HepG2 (cell line): ENCODE data around the gene DENND4B. TPM values are rescaled to one million over a fixed set of nuclear protein-coding genes. Genes with fewer than 3 reads are reported as not detected.

Experiments used
- BATF2 ChIP-seq: sonication (generic); formaldehyde crosslinking; IDR thresholded peaks from 2 replicates; pipeline ENCODE4 v1.8.0; 2022; ENCODE audit warnings: mild to moderate bottlenecking, missing genetic modification reagents, moderate library complexity
- DR1 ChIP-seq: sonication (generic); formaldehyde crosslinking; IDR thresholded peaks from 2 replicates; pipeline ENCODE4 v1.8.0; 2021; ENCODE audit warnings: mild to moderate bottlenecking, missing genetic modification reagents, inconsistent platforms
- E2F2 ChIP-seq: sonication (generic); formaldehyde crosslinking; IDR thresholded peaks from 2 replicates; pipeline ENCODE4 v1.4.0; 2020; ENCODE audit warnings: missing genetic modification reagents, borderline replicate concordance
- FIP1L1 ChIP-seq: fragments of 200-400 bp; formaldehyde crosslinking; IDR thresholded peaks from 2 replicates; pipeline ENCODE4 v1.6.1; 2018; ENCODE audit warnings: low read depth, mild to moderate bottlenecking, low read length, moderate library complexity, borderline replicate concordance; ENCODE audit not compliant: insufficient read depth
- GABPB1 ChIP-seq: IDR thresholded peaks from 2 replicates; pipeline ENCODE4 v1.6.1; 2016; ENCODE audit warnings: mild to moderate bottlenecking, missing genetic modification reagents, moderate library complexity, missing compliant biosample characterization
- GATAD1 ChIP-seq: IDR thresholded peaks from 2 replicates; pipeline ENCODE4 v1.6.1; 2016; ENCODE audit warnings: missing genetic modification reagents, missing compliant biosample characterization
- GTF3A ChIP-seq: sonication (generic); formaldehyde crosslinking; conservative IDR thresholded peaks from 2 replicates; pipeline ENCODE4 v1.4.0; 2020; ENCODE audit warnings: mild to moderate bottlenecking, missing genetic modification reagents
- MYC ChIP-seq: sonication (generic); formaldehyde crosslinking; IDR thresholded peaks from 2 replicates; pipeline ENCODE4 v1.9.0; 2021; ENCODE audit warnings: missing genetic modification reagents, borderline replicate concordance
- RFXANK ChIP-seq: IDR thresholded peaks from 2 replicates; pipeline ENCODE4 v1.6.1; 2016
- SMARCE1 ChIP-seq: fragments of 450-650 bp; IDR thresholded peaks from 2 replicates; pipeline ENCODE4 v1.6.1; 2017; ENCODE audit warnings: borderline replicate concordance
- SRY ChIP-seq: sonication (generic); formaldehyde crosslinking; IDR thresholded peaks from 2 replicates; pipeline ENCODE4 v1.8.0; 2022; ENCODE audit warnings: mild to moderate bottlenecking, missing genetic modification reagents
- TCF12 ChIP-seq, 2 experiments: fragments of 450-650 bp in 1 of 2; sonication (generic) in 1 of 2; formaldehyde crosslinking in 1 of 2; IDR thresholded peaks; 2 replicates each; pipeline versions ENCODE4 v1.6.1 to v1.8.0; 2017 to 2022; ENCODE audit warnings: antibody characterized with exemption in 1 of 2, mild to moderate bottlenecking in 1 of 2, missing genetic modification reagents in 1 of 2, moderate library complexity in 1 of 2
- WIZ ChIP-seq: sonication (generic); formaldehyde crosslinking; IDR thresholded peaks from 2 replicates; pipeline ENCODE4 v1.5.1; 2020; ENCODE audit warnings: mild to moderate bottlenecking, missing genetic modification reagents
- ZNF292 ChIP-seq: sonication (generic); formaldehyde crosslinking; IDR thresholded peaks from 2 replicates; pipeline ENCODE4 v1.8.1; 2022; ENCODE audit warnings: mild to moderate bottlenecking, low read depth, missing genetic modification reagents, borderline replicate concordance
- ZNF317 ChIP-seq: sonication (generic); formaldehyde crosslinking; IDR thresholded peaks from 2 replicates; pipeline ENCODE4 v1.5.0; 2020; ENCODE audit warnings: mild to moderate bottlenecking, missing genetic modification reagents
- ZNF329 ChIP-seq: sonication (generic); formaldehyde crosslinking; IDR thresholded peaks from 2 replicates; pipeline ENCODE4 v1.9.0; 2021; ENCODE audit warnings: low read depth, mild to moderate bottlenecking, missing genetic modification reagents
- ZNF7 ChIP-seq: IDR thresholded peaks from 2 replicates; pipeline ENCODE4 v1.6.1; 2016; ENCODE audit warnings: missing biosample characterization, missing genetic modification reagents
- ZNF704 ChIP-seq: sonication (generic); formaldehyde crosslinking; IDR thresholded peaks from 2 replicates; pipeline ENCODE4 v1.8.1; 2023; ENCODE audit warnings: mild to moderate bottlenecking, inconsistent platforms, moderate library complexity, missing genetic modification reagents, borderline replicate concordance
- ZNF773 ChIP-seq: sonication (generic); formaldehyde crosslinking; IDR thresholded peaks from 2 replicates; pipeline ENCODE4 v1.4.0; 2020; ENCODE audit warnings: missing genetic modification reagents, borderline replicate concordance
- ZNF839 ChIP-seq: sonication (generic); formaldehyde crosslinking; IDR thresholded peaks from 2 replicates; pipeline ENCODE4 v1.4.0; 2020; ENCODE audit warnings: missing genetic modification reagents, mild to moderate bottlenecking, borderline replicate concordance
- polyA plus RNA-seq, 8 experiments: library from polyadenylated mRNA; depleted of rRNA in 3 of 8; stranded (reverse) in 7 of 8; unstranded in 1 of 8; fragments of >200 nt; fragmentation: Illumina TruSeq in 4 of 8; extraction: Trizol in 4 of 8; gene quantifications; 2 replicates each; pipeline versions ENCODE4 v1.2.1 to v1.2.3, GENCODE V29; 2011 to 2016; ENCODE audit warnings: low read depth in 4 of 8, missing spikeins in 1 of 8, mixed read lengths in 1 of 8; ENCODE audit not compliant: insufficient read depth in 1 of 8
- total RNA-seq, 5 experiments: library from RNA; depleted of rRNA; stranded (reverse); fragments of >200 nt; fragmentation: Illumina TruSeq; extraction: Trizol; gene quantifications; 2 replicates each; pipeline ENCODE4 v1.2.3, GENCODE V29; 2016; ENCODE audit warnings: low read depth in 1 of 5
- TF ChIP-seq, protein P1 (sequence below): sonication (generic); formaldehyde crosslinking; IDR thresholded peaks from 2 replicates; pipeline ENCODE4 v1.4.0; 2020; ENCODE audit warnings: missing genetic modification reagents, borderline replicate concordance
- TF ChIP-seq, protein P2 (sequence below): IDR thresholded peaks from 2 replicates; pipeline ENCODE4 v1.6.1; 2016; ENCODE audit warnings: missing genetic modification reagents, missing compliant biosample characterization

DENND4B gene
- total and polyA plus RNA-seq, 2 of the 13 experiments (the other 11 are each of a cell fraction or from before 2014, with no cell fraction given): 15.1 to 20.3 TPM

- TF ChIP-seq ZNF773 (CRISPR knock-in tag) (peak; percentile 84), BATF2 (CRISPR knock-in tag) (no peak; the same call in 1 of the 2 replicates), GTF3A (no peak), ZNF704 (CRISPR knock-in tag) (no peak), SRY (CRISPR knock-in tag) (peak; percentile 85; the same call in 1 of the 2 replicates), ZNF292 (CRISPR knock-in tag) (peak; percentile 87), ZNF7 (CRISPR knock-in tag) (no peak), ZNF329 (CRISPR knock-in tag) (no peak; the same call in 1 of the 2 replicates), DR1 (CRISPR knock-in tag) (peak; percentile 72), E2F2 (CRISPR knock-in tag) (no peak; the same call in 1 of the 2 replicates), MYC (CRISPR knock-in tag) (peak; percentile 74), ZNF317 (CRISPR knock-in tag) (peak; percentile 49; the same call in 1 of the 2 replicates), GABPB1 (CRISPR knock-in tag) (peak; percentile 84), GATAD1 (CRISPR knock-in tag) (peak; percentile 43), SMARCE1 (no peak), ZNF839 (CRISPR knock-in tag) (0 out of 2 replicates have a peak, but pooled peaks have one; percentile 73), TCF12 (IDR thresholded peaks at IDR 0.05) (no peak), TCF12 (CRISPR knock-in tag; IDR thresholded peaks at IDR 0.05) (no peak; the same call in 1 of the 2 replicates), RFXANK (CRISPR knock-in tag) (no peak), FIP1L1 (no peak), WIZ (CRISPR knock-in tag) (no peak; the same call in 1 of the 2 replicates)
- TF ChIP-seq, protein P1, sequence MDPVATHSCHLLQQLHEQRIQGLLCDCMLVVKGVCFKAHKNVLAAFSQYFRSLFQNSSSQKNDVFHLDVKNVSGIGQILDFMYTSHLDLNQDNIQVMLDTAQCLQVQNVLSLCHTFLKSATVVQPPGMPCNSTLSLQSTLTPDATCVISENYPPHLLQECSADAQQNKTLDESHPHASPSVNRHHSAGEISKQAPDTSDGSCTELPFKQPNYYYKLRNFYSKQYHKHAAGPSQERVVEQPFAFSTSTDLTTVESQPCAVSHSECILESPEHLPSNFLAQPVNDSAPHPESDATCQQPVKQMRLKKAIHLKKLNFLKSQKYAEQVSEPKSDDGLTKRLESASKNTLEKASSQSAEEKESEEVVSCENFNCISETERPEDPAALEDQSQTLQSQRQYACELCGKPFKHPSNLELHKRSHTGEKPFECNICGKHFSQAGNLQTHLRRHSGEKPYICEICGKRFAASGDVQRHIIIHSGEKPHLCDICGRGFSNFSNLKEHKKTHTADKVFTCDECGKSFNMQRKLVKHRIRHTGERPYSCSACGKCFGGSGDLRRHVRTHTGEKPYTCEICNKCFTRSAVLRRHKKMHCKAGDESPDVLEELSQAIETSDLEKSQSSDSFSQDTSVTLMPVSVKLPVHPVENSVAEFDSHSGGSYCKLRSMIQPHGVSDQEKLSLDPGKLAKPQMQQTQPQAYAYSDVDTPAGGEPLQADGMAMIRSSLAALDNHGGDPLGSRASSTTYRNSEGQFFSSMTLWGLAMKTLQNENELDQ (CRISPR knock-in tag): no peak
- TF ChIP-seq, protein P2, sequence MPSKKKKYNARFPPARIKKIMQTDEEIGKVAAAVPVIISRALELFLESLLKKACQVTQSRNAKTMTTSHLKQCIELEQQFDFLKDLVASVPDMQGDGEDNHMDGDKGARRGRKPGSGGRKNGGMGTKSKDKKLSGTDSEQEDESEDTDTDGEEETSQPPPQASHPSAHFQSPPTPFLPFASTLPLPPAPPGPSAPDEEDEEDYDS (CRISPR knock-in tag): peak; percentile 72
Observed at GRCh38 chr1:153967107-153967999, 20.8 kb upstream of the DENND4B start, which contains the start of gene CREB3L4 (continued).
